Heart left ventricle (tissue), 16 donors: ENCODE results near the gene NFKBIB. TPM values are rescaled to one million over a fixed set of nuclear protein-coding genes. Genes with fewer than 3 reads are reported as not detected.
A peak's percentile ranks its signal among the peaks of the same experiment; 100 is the strongest.

Experiments
- ATAC-seq, 4 donors: fragments of 200-7000 bp; cut with Tn5 transposase; one replicate each; pipeline ENCODE4 v1.9.1; 2020 to 2022; ENCODE audit warnings: moderate library complexity in 4 of 4, mild to moderate bottlenecking in 3 of 4, moderate number of reproducible peaks in 1 of 4
- DNase-seq, 5 donors: peaks; one replicate each; pipeline ENCODE4 v3.0.0-alpha.2; 2020
- H3K27ac ChIP-seq, 12 donors: fragments of 200-600 bp; sonication (generic) in 4 of 12; one replicate each; pipeline versions ENCODE4 v1.5.0 to v1.8.0; 2016 to 2022; ENCODE audit warnings: mild to moderate bottlenecking in 2 of 12
- H3K27me3 ChIP-seq, 9 donors: fragments of 200-600 bp; sonication (generic) in 2 of 9; one replicate each; pipeline versions ENCODE4 v1.5.1 to v1.8.0; 2016 to 2022; ENCODE audit warnings: mild to moderate bottlenecking in 3 of 9
- H3K36me3 ChIP-seq, 9 donors: fragments of 200-600 bp; sonication (generic) in 2 of 9; one replicate each; pipeline versions ENCODE4 v1.5.0 to v1.8.0; 2018 to 2022; ENCODE audit warnings: mild to moderate bottlenecking in 2 of 9
- H3K4me1 ChIP-seq, 12 donors: fragments of 200-600 bp; sonication (generic) in 4 of 12; one replicate each; pipeline versions ENCODE4 v1.5.0 to v1.8.0; 2016 to 2022; ENCODE audit warnings: mild to moderate bottlenecking in 3 of 12
- H3K4me3 ChIP-seq, 12 donors: fragments of 200-600 bp; sonication (generic) in 4 of 12; one replicate each; pipeline versions ENCODE4 v1.5.0 to v1.8.0; 2017 to 2022; ENCODE audit warnings: mild to moderate bottlenecking in 9 of 12, moderate library complexity in 4 of 12
- H3K9me3 ChIP-seq, 12 donors: fragments of 200-600 bp; sonication (generic) in 4 of 12; one replicate each; pipeline versions ENCODE4 v1.5.0 to v1.8.0; 2016 to 2022; ENCODE audit warnings: mild to moderate bottlenecking in 1 of 12
- POLR2A ChIP-seq, 2 donors: fragments of 450-650 bp; IDR thresholded peaks; one replicate each; pipeline ENCODE4 v1.6.1; 2017; ENCODE audit warnings: antibody characterized with exemption in 2 of 2, mild to moderate bottlenecking in 2 of 2, moderate library complexity in 2 of 2
- WGBS, 4 donors: extraction: QIAGEN DNeasy Blood & Tissue Kit in 2 of 4; methylation state at CpG; one replicate each; pipeline versions ENCODE4 v1.1.5 to v1.1.7; 2013 to 2018; 5-methylcytosine and 5-hydroxymethylcytosine counted together
- intact Hi-C, 10 donors: fragments of 100-400 bp; cut with DNase I; formaldehyde crosslinking; loops; one replicate each; pipeline versions ENCODE4 v1.11.1 to v1.14.2; 2022
- polyA plus RNA-seq, 2 donors: library from polyadenylated mRNA; stranded (reverse); fragments of 200-250 nt; gene quantifications; one replicate each; pipeline ENCODE4 v1.2.3, GENCODE V29; 2013
- total RNA-seq, 9 donors: library from RNA; depleted of rRNA in 2 of 9; stranded (reverse); fragments of >200 nt in 2 of 9; fragmentation: NEBNext Ultra II Directional in 3 of 9; extraction: Animal tissue kit (Norgen Biotek cat#: 25700) in 3 of 9; gene quantifications; one replicate each; pipeline versions ENCODE4 v1.1.0 to v1.2.4, GENCODE V29; 2016 to 2023
- TF ChIP-seq, protein P1 (sequence below), 12 donors: fragments of 200-600 bp; sonication (generic) in 4 of 12; IDR thresholded peaks; one replicate each; pipeline versions ENCODE4 v1.5.0 to v1.8.0; 2018 to 2022; ENCODE audit warnings: antibody characterized with exemption in 12 of 12, mild to moderate bottlenecking in 5 of 12
- donor health status: ischemic (EF 13 %, LVEDD 7.1; RV severe dilation, severe dysfunction).
- donor health status: healthy with polysubstance abuse.
- donor health status: DM: no; HTN: yes; CAD: no.
- donor health status: DM: no; HTN: no; CAD: no.
- donor health status: ischemic (EF 25% LVEDD 6.9; RV normal size, moderate dysfunction).
- donor health status: ischemic (EF 25% LVEDD 5.7; RV mildly dilated, moderate dysfunction).
- donor health status: healthy.
- donor health status: DM: yes; HTN: yes; CAD: no.
- donor health status: ischemic (EF 35%, LVEDD 5.7; RV mildly dilated, moderate dysfunction).
- donor health status: nonischemic (EF 11% LVEDD 7.7; RV severe dilation, severe dysfunction).
- donor health status: DM: yes; HTN: yes; CAD: no.
- donor health status: PGD.
- donor health status: ischemic (EF 29% LVEDD 5.4; RV normal size, mild dysfunction).
- donor health status: nonischemic (EF 23%, LVEDD 6.1; RV moderate dilation, normal function).

Gene NFKBIB
- total and polyA plus RNA-seq, 11 donors, result 17.2 to 90.4 (median 24.0) TPM

DNA sequence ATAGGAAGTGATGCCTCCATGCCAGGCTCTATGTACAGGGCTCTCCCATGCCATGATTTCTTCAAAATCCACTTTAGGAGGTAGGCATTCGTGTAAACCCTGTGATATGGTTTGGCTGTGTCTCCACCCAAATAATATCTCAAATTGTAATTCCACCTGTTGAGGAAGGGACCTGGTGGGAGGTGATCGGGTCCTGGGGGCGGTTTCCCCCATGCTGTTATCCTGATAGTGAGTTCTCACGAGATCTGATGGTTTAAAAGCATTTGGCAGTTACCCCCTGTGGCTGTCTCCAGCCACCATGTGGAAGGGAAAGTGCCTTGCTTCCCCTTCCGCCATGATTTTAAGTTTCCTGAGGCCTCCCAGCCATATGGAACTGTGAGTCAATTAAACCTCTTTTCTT lies 22.7 kb downstream of the NFKBIB start:
- 85 to 93% (median 88%) methylated on average over 5 of the region's 5 CpGs for WGBS, 4 donors
- intact Hi-C loops, result loop anchor here in 4 of 10 donors (10.0 kb wide), 6 partner anchors 88 to 528 kb away; partner anchors contain the start of genes ECH1 (in 1 of the 4) and FAM98C (in 1 of the 4)

DNA sequence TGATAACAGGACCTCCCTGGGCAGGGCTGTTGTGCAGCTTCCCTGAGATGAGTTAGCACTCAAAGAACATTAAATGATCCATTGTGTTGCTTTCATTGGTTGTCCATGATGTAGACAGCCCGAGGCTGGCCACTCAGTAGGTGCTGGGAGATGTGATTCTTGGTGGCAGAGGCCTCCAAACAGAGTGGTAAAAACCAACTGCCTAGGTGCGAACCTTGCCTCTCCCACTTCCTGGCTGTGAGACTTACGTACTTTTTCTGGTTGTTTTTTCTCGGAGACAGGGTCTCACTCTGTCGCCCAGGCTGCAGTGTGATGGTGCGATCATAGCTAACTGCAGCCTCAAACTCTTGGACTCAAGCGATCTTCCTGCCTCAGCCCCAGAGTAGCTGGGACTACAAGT lies 24.6 kb downstream of the NFKBIB start:
- DNase-seq (no peak), ATAC-seq (no peak)
- H3K4me1 ChIP-seq, result peaks cover 0 to 14% (median under 1%) of the 10 kb centered on the region in 12 donors
- no peak overlapping the region for H3K4me3 ChIP-seq
- TF ChIP-seq, protein P1, sequence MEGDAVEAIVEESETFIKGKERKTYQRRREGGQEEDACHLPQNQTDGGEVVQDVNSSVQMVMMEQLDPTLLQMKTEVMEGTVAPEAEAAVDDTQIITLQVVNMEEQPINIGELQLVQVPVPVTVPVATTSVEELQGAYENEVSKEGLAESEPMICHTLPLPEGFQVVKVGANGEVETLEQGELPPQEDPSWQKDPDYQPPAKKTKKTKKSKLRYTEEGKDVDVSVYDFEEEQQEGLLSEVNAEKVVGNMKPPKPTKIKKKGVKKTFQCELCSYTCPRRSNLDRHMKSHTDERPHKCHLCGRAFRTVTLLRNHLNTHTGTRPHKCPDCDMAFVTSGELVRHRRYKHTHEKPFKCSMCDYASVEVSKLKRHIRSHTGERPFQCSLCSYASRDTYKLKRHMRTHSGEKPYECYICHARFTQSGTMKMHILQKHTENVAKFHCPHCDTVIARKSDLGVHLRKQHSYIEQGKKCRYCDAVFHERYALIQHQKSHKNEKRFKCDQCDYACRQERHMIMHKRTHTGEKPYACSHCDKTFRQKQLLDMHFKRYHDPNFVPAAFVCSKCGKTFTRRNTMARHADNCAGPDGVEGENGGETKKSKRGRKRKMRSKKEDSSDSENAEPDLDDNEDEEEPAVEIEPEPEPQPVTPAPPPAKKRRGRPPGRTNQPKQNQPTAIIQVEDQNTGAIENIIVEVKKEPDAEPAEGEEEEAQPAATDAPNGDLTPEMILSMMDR (IDR thresholded peaks at IDR 0.05), result no peak
- no peak for TF ChIP-seq POLR2A (IDR thresholded peaks at IDR 0.05)
- no peaks in the 10 kb centered on the region for H3K27me3 ChIP-seq
- H3K36me3 ChIP-seq, result peaks cover 0 to 42% (median 31%) of the 10 kb centered on the region in 9 donors
- H3K27ac ChIP-seq, result peak overlapping the region in 1 of 12 donors; percentile 37
- intact Hi-C loops, result loop anchor here in 4 of 10 donors (10.0 kb wide), 6 partner anchors 90 to 530 kb away; partner anchors contain the start of genes ECH1 (in 1 of the 4) and FAM98C (in 1 of the 4)
- no peaks in the 10 kb centered on the region for H3K9me3 ChIP-seq
- WGBS, 4 donors, result 93 to 98% (median 95%) methylated on average over 7 of the region's 7 CpGs

More for the DNA sequence above, 22.7 kb downstream of the NFKBIB start:
- no peak for ATAC-seq
- H3K4me1 ChIP-seq, result no peaks in the 10 kb centered on the region
- DNase-seq, result peak in 1 of 5 donors; percentile 4
- H3K27me3 ChIP-seq, result no peaks in the 10 kb centered on the region
- no peaks in the 10 kb centered on the region for H3K9me3 ChIP-seq
- TF ChIP-seq, protein P1 (IDR thresholded peaks at IDR 0.05), result no peak
- no peak for TF ChIP-seq POLR2A (IDR thresholded peaks at IDR 0.05)
- no peak overlapping the region for H3K27ac ChIP-seq
- no peak overlapping the region for H3K4me3 ChIP-seq
- peaks cover 0 to 42% (median 31%) of the 10 kb centered on the region in 9 donors for H3K36me3 ChIP-seq

DNA sequence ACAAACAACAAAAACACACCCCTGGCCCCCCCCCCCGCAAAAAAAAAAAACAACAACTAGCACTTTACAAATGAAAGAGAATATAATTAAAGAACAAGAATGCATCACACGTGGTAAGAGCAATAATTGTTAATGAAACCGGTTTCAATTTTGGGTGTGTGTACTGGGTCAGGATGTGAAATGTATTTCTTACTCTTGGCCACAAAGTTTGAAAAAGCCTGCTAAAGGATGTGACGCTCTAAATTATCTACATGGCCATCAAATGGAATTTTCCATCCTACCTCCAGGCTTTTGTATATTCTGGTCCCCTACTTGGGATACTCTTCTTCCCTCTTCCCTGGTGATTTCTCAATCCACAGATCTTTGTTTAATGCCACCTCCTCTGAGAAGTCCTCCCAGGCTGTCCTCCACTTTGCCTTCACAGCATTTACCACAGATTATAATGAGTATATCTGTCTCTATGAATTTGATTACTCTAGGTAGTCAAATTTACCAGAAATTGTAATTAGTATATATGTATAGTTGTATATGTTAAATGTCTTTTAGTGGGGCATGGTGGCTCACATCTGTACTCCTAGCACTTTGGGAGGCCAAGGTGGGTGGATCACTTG lies 28.7 kb downstream of the NFKBIB start:
- peak overlapping the region in 10 of 12 donors; percentile 3 to 92 (median 22) for H3K27ac ChIP-seq

More for the DNA sequence above, 28.7 kb downstream of the NFKBIB start:
- no peak for ATAC-seq
- WGBS, 4 donors, result 65 to 76% (median 73%) methylated on average over 4 of the region's 4 CpGs
- DNase-seq, result no peak
- TF ChIP-seq, protein P1 (IDR thresholded peaks at IDR 0.05), result no peak
- no peak for TF ChIP-seq POLR2A (IDR thresholded peaks at IDR 0.05)
- no peaks in the 10 kb centered on the region for H3K9me3 ChIP-seq
- no peak overlapping the region for H3K4me3 ChIP-seq
- H3K4me1 ChIP-seq, result peaks cover 4 to 36% (median 21%) of the 10 kb centered on the region in 12 donors
- H3K27me3 ChIP-seq, result no peaks in the 10 kb centered on the region
- intact Hi-C loops, result loop anchor here in 6 of 10 donors (5.0 to 10.0 kb wide), 8 partner anchors 76 to 534 kb away; partner anchors contain the start of genes ECH1 (in 1 of the 6) and FAM98C (in 1 of the 6)
- peaks cover 0 to 41% (median 32%) of the 10 kb centered on the region in 9 donors for H3K36me3 ChIP-seq
